ENCODE data around the gene TMEM242. TPM values are rescaled to one million over a fixed set of nuclear protein-coding genes. Genes with fewer than 3 reads are reported as not detected.

The TMEM242 gene
- total and polyA plus RNA-seq, 2 of the 8 experiments (the other 6 are each of a cell fraction or from before 2014, with no cell fraction given): 2.4 to 9.0 TPM

- Histone ChIP-seq H2AK5ac (ENCODE audit: low read depth, low read length) (no peak overlapping the region), H2BK15ac (ENCODE audit: low read length) (no peak overlapping the region), H2BK5ac (ENCODE audit: low read depth, low read length) (no peak overlapping the region), H4K20me1 (replicated peaks in 1 of 2; ENCODE audit: control insufficient read depth in 1 of 2, insufficient read depth in 2 of 2, low read length in 2 of 2) (no peaks in the 10 kb centered on the region), H3K23ac (ENCODE audit: insufficient read length) (no peak overlapping the region), H3K4ac (replicated peaks; ENCODE audit: insufficient read length, low read depth, low read length) (no peak overlapping the region), H3K56ac (replicated peaks; ENCODE audit: insufficient read length, low read depth, low read length) (no peak overlapping the region), H3K36me3 (ENCODE audit: control insufficient read depth in 2 of 4, insufficient read depth in 4 of 4, low read length in 3 of 4) (no peaks in the 10 kb centered on the region), H3K4me2 (ENCODE audit: insufficient read depth in 1 of 2, low read depth in 2 of 2, low read length in 2 of 2) (no peak overlapping the region), H3K79me2 (ENCODE audit: control insufficient read depth in 1 of 2, insufficient read depth in 2 of 2, low read length in 2 of 2) (no peaks in the 10 kb centered on the region; a peak in 1 of 4 replicates), H2BK20ac (ENCODE audit: low read length) (no peak overlapping the region), H2AFZ (ENCODE audit: low read length) (no peak overlapping the region), H3K4me3 (ENCODE audit: extremely low read depth in 1 of 4, insufficient read depth in 2 of 4, low read depth in 3 of 4, low read length in 4 of 4) (no peak overlapping the region), H4K91ac (replicated peaks; ENCODE audit: insufficient read length, low read length) (no peak overlapping the region), H3K18ac (ENCODE audit: extremely low read depth, low read length) (no peak overlapping the region), H4K5ac (ENCODE audit: insufficient read length, low read depth, low read length) (no peak overlapping the region), H3K79me1 (ENCODE audit: low read depth, low read length) (no peaks in the 10 kb centered on the region; the same call in 1 of the 2 replicates), H3K9me3 (ENCODE audit: insufficient read depth in 2 of 2, low read depth in 1 of 2, low read length in 1 of 2) (no peaks in the 10 kb centered on the region), H2BK120ac (replicated peaks; ENCODE audit: low read depth, low read length) (no peak overlapping the region), H3K27ac (ENCODE audit: low read depth, low read length) (no peak overlapping the region), H3K14ac (ENCODE audit: insufficient read length) (no peak overlapping the region), H3K9ac (replicated peaks in 1 of 4; ENCODE audit: extremely low read depth in 1 of 4, low read depth in 3 of 4, low read length in 3 of 4) (no peak overlapping the region), H3K4me1 (replicated peaks in 1 of 4; ENCODE audit: control insufficient read depth in 3 of 4, insufficient read depth in 4 of 4, low read length in 3 of 4) (peaks cover 0 to 4% (median 3%) of the 10 kb centered on the region in 4 experiments; a peak in 4 of 7 replicates), H2BK12ac (ENCODE audit: low read depth, low read length) (no peak overlapping the region), H3K23me2 (ENCODE audit: low read depth, low read length) (no peaks in the 10 kb centered on the region), H4K8ac (ENCODE audit: extremely low read depth, insufficient read depth, low read length) (no peak overlapping the region), H3K27me3 (replicated peaks in 1 of 4; ENCODE audit: control insufficient read depth in 3 of 4, extremely low read depth in 1 of 4, insufficient read depth in 3 of 4, low read length in 3 of 4) (no peaks in the 10 kb centered on the region)
- CTCF ChIA-PET (ENCODE audit: partially characterized antibody): no interaction called here
- POLR2A ChIA-PET (ENCODE audit: partially characterized antibody): no interaction called here
- no peak for FAIRE-seq
- no peak for DNase-seq (ENCODE audit: low read depth in 1 of 2, low spot score in 2 of 2)
- WGBS, 2 experiments (ENCODE audit: extremely low coverage in 1 of 2, insufficient coverage in 1 of 2, insufficient read length in 1 of 2, insufficient replicate concordance in 2 of 2, low coverage in 1 of 2, low lambda C conversion rate in 2 of 2, missing lambda C conversion rate in 1 of 2): 89% methylated on average over 12 of the region's 12 CpGs; no CpG with 5 or more reads in 1 of the 2 experiments
- TF ChIP-seq BCL11A (IDR thresholded peaks at IDR 0.05; ENCODE audit: low read depth in 2 of 2, low read length in 2 of 2): no peak
- no peak for TF ChIP-seq RBBP5 (IDR thresholded peaks at IDR 0.05; ENCODE audit: borderline replicate concordance, low read depth, low read length)
- no peak for TF ChIP-seq RNF2 (IDR thresholded peaks at IDR 0.05; ENCODE audit: borderline replicate concordance, low read depth, low read length, missing control alignments, poor library complexity, severe bottlenecking)
- TF ChIP-seq CHD1 (IDR thresholded peaks at IDR 0.05; ENCODE audit: low read depth, low read length): no peak
- no peak for TF ChIP-seq SIRT6 (IDR thresholded peaks at IDR 0.05; ENCODE audit: low read length)
- TF ChIP-seq, protein P1, sequence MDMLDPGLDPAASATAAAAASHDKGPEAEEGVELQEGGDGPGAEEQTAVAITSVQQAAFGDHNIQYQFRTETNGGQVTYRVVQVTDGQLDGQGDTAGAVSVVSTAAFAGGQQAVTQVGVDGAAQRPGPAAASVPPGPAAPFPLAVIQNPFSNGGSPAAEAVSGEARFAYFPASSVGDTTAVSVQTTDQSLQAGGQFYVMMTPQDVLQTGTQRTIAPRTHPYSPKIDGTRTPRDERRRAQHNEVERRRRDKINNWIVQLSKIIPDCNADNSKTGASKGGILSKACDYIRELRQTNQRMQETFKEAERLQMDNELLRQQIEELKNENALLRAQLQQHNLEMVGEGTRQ (IDR thresholded peaks at IDR 0.05; ENCODE audit: low read length): no peak
- no peak for TF ChIP-seq RFX5 (IDR thresholded peaks at IDR 0.05; ENCODE audit: borderline replicate concordance, low read depth, low read length)
- no peak for TF ChIP-seq ATF3 (IDR thresholded peaks at IDR 0.05; ENCODE audit: insufficient read depth, low read depth, low read length)
- TF ChIP-seq RAD21 (IDR thresholded peaks at IDR 0.05 in 1 of 2, conservative IDR thresholded peaks at IDR 0.05 in 1 of 2; ENCODE audit: low read depth in 2 of 2, low read length in 2 of 2): no peak
- no peak for TF ChIP-seq TCF12 (IDR thresholded peaks at IDR 0.05; ENCODE audit: low read depth, low read length)
Measured at GRCh38 chr6:157300436-157300835, 22.9 kb downstream of the TMEM242 start.

All from H1 (cell line).